ENCODE data around the gene SNCAIP.
"Not testable (repeated sequence)": the region's sequence is repeated elsewhere in the genome, so short reads cannot be mapped to it uniquely, and the experiment has no call there.

Gene SNCAIP

DNA sequence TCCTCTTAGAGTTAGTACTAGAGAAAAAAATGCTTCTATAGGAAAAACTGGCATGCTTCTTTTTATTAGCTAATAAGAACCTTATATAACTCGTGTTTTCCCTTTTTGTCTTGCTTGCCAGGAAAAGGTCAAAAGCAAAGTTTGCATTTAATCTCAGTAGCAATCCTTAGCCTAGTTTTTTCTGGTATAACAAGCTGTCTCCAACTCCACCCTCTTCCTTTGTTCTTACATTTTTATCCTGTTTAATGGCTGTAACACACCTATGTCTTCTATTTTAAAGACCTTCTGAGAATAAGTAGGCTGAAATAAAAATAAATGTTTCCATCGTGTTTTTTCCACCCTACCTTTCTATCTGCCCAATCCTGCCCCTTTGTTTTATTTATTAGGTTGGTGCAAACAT, 158.3 kb downstream of the SNCAIP start:
- no peak for DNase-seq

DNA sequence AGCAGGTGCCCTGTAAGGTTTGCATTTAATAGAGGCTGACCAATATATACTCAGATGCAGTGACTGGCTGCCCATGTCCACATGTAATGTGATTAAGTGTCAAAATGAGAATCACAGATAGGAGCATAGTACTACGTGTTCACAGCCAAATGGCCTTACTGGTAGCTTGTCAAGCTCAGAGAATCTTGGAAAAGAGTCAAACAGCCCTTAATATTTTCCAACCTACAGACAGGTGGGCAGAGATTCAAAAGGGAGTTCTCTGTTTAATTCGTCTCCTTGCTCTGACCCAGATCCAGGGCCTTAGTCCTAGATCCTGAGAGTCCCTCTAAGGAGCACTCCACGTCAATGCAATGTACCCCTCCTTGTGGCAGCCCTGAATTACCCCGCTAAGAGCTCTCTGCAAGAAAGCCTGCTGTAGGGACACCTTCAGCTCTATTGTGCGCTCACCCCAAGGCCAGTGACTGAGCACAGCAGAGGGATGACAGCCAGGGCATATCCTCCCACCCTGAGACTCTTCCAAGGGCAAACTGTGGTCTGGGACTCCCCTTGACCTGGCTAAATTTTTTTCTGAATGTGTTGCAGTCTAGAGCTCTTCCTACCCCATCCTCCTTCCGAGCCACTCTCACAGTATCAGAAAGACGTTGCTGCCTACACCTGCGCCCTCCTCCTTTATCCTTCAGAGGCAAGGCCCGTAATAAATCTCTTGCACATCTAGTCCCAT, 159.2 kb downstream of the SNCAIP start:
- DNase-seq = no peak

DNA sequence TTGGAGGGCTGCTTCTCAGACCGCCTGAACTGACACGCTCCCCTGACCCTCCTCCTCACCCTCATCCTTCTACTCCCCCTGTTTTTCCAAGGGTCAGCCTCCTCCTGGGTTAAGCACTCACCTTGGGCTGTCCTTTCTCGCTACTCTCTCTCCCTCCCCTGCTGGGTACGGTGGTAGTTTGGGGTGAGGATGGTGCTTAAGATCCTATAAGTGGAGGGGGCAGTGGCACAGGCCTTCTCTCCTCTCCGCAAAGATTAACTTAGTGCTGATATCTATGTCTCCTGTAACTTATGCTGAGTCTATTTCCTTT, 159.7 kb downstream of the SNCAIP start:
- no peak for DNase-seq

DNA sequence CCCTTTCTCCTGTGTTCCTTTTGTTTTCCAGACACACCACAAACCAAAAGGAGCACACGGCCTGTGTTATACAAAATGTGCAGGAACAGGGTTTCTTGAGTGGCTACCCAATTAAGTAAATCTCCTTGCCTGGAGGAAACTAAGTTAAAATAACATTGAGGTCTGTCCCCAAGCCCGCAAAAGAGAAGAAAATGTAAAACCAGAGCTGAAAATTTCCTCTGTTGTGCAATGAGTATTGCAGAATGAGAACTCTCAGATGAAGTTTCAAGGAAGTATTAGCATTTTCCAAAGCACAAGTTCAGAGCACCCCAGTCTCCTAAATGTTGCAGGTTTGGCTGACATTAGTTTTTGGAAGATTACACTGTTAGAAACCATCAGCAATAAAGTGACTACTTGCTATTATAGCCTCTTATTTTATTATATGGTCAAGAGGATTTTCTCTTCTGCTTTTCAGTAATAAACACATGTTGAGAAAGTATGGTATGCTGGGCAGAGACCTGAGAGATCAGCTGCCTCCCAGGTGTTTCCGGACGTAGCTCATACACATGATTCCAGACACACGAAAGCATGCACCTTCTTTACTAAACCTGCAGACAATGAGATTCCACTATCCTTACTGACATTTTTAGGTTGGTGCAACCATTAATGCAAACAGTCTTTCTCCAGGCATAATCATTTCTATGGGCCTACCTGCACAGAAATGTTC, 161.3 kb downstream of the SNCAIP start:
- DNase-seq = no peak

DNA sequence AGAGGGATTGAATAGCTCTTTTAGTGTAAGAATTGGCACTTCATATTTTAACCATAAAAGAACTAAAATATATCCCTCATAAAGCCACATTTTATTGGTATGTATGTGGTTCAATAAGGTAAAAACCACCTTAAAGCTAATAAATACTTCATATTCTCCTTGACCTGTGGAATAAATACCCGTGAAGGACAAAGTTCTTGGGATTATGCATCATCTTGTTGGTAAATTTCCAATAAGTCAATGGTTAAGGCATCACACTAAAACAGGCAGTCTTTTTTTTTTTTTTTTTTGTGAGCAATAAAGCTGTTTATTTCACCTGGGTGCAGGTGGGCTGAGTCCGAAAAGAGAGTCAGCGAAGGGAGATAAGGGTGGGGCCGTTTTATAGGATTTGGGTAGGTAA, 161.9 kb downstream of the SNCAIP start:
- no peak for DNase-seq

DNA sequence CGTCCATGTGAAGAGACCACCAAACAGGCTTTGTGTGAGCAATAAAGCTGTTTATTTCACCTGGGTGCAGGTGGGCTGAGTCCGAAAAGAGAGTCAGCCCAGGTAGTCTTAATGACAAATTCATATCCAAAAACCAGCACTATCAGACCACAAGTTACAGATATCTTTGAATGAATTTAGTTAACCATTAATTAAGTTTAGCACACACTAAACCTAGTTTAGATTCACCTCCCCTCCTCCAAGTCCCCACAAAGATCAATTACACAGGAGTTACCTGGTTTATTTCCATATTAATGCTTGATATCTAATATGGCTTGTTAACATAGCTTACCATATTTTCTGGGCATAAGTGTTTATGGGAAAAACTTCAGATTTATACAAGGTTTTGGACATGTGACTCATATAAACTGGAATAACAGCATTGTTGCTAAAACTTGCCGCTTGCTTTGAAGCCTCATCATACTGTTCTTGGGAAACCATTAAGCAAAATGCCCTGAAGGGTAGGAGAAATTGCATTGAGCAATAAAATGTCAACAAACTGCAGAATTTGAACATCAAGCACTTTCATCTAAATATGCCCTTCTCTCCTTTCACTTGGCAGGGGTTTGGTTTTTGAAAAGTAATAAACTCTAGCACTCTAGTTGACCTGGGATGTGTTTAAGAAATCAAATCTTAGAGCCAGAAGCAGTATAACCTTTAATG, 166.9 kb downstream of the SNCAIP start:
- DNase-seq = no peak

DNA sequence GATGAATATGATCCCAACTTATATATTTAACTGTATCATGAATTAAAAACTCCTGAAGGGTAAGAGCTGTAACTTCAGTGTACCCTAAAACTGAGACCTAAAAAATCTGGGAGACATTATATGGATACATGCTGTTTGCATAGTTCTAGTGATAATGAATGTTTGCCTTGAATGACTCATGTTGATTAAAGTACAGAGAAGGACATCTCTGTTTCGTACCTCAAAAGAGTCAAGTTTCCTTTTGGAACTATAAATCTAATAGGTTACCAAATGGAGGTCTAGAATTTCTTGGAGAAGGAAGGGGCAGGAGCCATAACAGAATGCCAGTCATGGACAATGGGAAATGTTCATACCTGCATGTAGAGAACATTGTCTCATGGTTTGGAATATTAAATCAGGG, 168.1 kb downstream of the SNCAIP start:
- no peak for DNase-seq

DNA sequence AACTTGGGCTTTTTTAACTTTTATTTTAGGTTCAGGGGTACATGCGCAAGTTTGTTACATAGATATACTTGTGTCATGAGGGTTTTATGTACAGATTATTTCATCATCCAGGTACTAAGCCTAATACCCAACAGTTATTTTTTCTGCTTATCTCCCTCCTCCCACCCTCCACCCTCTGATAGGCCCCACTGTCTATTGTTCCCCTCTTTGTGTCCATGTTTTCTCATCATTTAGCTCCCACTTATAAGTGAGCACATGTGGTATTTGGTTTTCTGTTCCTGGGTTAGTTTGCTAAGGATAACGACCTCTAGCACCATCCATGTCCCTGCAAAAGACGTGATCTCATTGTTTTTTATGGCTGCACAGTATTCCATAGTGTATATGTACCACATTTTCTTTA, 172.1 kb downstream of the SNCAIP start:
- no peak for DNase-seq

DNA sequence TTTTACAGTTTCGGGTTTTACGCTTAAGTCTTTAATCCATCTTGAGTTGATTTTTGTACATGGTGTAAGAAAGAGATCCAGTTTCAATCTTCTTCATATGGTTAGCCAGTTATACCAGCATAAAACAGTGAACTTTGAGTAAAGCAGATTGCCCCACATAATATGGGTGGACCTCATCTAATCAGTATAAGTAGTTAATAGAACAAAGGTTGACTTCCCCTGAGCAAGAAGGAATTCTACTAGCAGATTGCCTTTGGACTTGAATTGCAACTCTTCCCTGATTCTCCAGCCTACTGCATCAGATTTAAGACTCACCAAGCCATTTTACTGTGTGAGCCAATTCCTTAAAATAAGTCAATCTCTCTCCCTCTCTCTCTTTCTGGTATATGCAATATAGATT, 173.2 kb downstream of the SNCAIP start:
- DNase-seq = no peak

DNA sequence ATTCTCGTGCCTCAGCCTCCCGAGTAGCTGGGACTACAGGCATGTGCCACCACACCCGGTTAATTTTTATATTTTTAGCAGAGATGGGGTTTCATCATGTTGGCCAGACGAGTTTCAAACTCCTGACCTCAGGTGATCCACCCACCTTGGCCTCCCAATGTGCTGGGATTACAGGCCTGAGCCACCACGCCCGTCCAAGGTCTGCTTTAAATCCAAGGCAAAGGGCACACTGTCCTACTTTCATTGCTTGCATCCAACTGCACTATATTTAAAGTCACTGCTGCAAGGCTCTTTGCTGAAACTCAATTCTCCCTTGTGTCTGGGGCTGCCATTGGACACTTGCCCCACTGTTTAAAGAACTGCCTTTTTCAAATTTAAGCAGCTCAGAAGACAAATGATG, 174.6 kb downstream of the SNCAIP start:
- DNase-seq = not testable (repeated sequence)

DNA sequence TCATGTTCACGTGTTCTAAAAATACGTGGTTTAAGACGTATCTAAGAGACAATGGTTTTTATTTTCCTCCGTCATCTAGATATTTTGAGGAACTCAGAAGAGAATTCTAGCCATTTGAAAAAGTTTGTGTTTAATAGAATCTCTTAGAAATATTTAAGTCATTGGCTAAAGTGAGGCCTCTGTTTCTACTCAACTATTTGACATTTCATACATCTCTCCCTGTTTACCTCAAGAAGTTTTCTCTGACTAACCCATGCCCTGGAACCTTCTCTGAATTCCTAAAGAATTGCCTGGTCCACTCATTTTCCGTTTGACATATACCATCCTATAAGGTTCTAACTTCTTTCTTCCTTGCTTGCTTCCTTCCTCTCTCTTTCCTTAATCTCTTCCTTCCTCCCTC, 178.7 kb downstream of the SNCAIP start:
- DNase-seq = no peak

DNA sequence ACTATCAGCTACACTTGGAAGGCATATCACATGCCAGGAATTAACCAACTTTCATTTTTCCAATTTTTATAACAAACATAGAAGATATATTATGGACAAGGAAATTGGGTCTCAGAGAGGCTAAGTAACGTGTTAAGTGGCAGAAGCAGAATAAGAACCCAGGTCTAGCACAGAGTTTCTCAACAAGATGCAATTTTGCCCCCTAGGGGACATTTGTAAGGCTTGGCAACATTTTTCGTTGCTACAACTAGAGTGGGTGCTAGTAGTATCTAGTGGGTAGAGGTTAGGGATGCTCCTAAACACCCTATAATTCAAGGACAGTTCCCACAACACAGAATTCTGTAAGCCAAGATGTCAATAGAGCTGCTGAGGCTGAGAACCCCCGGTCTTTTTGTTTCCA, 180.6 kb downstream of the SNCAIP start:
- peak; percentile 59 for DNase-seq

DNA sequence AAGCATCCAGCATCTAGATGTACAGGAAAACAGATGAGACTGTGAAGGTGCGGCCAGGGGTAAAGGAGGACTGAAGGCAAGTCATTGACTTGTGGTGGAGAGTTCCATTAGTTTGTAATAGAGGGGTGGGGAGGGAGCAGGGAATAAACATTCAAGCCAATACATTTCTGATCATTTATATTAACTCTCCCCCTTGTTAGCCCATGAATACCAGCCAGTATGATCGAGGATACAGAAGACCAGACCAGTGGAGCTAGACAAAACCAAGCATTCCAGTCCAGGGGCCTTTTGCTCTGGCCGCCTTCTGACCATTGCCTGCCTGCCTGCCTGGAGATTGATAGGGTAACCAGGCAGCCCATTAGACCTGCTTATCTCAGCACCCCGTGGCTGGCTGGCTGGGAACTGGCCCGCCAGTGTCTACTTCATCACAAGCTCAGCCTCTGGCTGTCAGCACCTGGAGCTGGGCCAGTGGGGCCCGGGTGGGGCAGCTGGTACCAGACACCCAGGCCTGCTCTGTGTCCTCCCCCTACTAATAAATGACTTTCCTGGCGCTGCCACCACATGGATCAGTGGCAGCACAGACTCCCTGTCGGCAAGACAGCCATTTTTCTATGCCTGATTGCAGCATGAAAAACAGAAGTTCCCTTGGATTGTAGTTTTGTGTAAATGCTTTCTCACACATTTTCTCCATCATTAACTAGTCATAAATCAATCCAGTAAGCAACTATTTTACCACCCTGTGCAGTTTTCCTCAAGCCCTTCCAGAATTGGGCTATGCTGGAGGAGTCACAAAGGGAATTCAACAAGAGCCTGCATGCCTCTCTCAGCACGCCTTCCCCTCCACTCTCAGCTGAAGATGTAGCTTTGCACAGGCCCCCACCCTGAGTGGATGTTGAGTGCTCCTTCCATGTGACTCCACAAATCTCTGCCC, 181.3 kb downstream of the SNCAIP start:
- peak; percentile 50 for DNase-seq

DNA sequence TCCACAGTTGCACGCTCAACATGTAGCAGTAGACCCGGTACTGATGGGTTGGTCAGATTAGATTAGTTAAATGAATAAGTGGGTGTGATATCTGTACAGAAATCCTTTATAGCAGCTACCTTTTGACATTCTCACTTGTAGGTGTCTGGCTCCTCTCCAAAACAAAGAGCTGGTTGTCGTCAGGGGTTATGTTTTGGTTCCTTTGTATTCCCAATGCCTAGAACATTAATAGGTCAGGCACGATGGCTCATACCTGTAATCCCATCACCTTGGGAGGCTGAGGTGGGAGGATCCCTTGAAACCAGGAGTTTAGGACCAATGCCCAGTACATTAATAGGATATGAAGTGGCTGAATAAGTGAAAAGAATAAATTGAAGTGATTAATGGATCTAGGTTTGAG, 182.1 kb downstream of the SNCAIP start:
- DNase-seq = no peak

DNA sequence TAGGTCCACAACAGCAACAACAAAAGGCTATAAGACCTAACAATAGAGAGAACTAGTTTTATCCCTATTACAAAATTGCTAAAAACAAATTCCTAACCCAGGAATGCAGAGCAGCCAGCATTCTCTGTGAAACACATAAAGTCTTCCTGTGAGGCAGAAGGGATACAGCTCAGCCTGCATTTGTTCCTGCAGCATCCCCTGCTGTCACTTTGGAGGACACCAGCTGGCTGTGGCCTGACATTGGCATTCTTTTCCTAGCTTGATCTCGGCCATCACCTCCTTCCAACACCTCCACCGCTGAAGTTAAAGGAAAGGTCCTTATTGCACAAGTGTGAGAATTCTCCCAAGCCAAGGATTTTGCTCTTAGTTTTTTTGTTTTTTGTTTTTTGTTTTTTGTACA, 186.1 kb downstream of the SNCAIP start:
- peak; percentile 76 for DNase-seq

DNA sequence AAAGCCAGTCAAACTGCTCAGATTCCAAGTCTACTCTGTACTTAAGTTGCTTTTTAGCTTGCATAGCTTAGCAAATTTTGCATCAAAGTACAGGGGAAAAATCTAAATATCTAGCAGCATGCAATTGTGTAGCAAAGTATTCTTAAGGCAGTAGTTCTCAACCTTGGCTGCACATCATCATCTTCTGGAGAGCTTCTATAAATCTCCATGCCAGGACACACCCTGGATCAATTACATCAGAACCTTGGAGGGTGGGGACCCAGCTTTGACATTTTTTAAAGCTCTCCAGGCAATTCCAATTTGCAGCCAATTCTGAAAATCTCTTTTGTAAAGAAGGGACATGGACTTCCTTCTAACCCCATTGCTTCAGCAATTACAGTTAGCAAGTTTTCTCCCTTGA, 187.5 kb downstream of the SNCAIP start:
- no peak for DNase-seq

DNA sequence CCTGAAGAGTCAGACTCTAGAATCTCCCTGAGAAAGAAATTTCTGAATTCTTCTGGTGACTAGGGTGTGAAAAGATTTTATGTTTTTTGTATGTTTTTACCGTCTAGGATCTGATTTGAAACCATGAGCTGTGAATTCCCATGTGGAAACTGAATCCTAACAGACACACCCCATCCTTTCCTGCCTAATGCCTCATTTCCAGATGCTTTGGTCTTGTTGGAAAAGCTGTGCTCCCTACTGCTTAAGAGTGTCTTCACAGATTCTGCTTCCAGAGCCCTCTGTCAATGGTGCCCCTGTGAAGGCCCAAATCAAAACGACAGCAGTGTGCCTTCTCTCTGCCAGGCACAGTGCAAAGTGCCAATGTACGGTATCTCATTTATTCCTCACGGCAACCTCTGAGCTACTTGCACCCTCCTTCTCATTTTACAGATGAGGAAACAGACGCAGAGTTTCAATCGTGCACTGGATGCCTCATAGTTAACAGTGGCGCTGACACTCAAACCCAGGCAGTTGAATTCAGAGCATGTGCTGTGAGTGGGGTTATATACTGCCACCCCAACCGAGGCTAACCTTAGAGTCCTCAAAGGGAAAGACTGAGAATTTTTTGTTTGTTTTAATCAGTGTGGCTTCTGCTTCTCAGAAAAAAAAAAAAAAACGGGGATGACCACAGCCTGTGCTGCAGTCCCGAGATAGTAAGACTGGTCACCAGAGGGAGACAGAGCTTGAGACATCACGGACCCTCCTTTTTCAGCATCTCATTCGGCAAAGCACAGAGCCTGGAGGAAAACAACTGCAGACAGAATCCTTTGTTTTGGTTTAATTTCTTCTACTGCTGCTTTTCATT, 188.4 kb downstream of the SNCAIP start:
- DNase-seq = no peak

DNA sequence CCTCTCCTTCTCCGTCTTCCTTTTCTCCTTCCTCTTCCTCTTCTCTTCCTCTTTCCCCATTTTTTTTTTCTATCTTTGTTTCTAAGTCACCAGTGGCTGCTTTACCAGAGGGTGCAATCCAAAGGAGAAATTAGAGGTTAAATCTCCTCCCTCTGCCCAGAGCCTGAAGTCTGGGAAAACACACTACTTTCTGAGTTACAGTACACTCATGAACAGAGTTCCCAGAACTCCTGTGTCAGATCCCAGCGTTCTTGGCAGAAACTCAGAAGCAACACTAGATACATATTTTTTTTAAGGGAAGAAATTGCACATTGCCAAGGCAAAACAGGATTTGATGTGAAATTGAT, 189.0 kb downstream of the SNCAIP start:
- no peak for DNase-seq

DNA sequence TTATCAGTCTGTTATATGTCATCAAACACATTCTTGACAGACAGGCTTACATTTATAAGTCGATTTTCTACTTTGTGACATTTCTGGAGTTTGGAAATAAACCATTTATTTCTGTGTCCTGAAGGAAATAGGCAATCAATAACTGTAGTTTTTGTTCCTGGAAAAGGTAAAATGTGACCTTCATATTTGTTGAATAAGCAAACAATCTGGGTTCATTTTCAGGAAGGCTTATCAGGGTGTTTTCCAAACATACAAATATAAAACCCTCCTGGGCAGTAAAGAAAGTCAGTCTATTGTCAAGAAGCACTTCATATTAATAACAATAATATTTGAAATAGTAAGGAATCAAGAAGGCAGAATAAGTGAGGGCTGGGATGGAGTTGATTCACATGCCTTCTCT, 195.0 kb downstream of the SNCAIP start:
- DNase-seq = no peak

DNA sequence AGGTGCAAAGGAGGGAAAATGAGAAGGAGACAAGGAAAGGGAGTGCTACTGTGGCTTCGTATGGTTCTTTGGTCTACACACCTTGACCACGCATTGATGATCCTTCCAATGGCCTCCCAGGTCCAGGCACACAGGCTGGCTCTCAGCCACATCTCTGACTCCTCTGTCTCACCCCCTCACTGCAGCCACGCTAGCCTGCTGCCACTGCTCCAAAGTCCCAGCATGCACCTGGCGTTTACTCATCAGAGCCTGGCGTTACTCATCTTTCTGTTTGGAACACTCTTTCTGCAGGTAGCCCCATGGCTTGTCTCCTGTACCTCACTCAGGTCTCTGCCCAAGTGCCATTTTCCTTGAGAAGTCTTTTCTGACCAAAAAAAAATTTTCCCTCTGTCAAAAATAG, 195.5 kb downstream of the SNCAIP start:
- DNase-seq = no peak

DNA sequence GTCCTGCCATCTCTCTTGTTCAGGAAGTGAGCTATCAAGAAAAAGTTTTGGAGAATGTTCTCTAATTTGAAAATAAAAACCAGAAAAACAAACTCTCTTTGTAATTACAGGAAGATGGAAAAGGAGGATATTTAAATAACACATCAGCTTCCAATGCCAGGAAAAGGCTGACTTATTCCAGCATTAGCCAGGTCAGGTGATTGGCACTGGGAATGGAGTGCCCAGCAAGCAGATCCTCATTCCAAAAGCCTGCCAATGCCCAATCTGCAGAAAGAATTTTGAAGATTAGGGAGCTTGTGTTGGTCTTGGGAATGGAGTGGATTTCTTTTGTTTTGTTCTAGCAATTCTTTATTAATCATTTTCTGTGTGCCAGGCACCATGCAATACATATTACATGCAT, 196.6 kb downstream of the SNCAIP start:
- DNase-seq = no peak

Measured in NCI-H1694 (cell line).